Smooth muscle cell (in vitro differentiated cells): ENCODE data around the gene RAB11FIP4. TPM values are rescaled to one million over a fixed set of nuclear protein-coding genes. Genes with fewer than 3 reads are reported as not detected.

Experiments used
- DNase-seq: peaks from one replicate; lab custom pipeline; 2025; ENCODE audit not compliant: unreplicated experiment; lab: John Stamatoyannopoulos, UW
- H2AFZ ChIP-seq: fragments of 200-600 bp; sonication (generic); 2 replicates; pipeline ENCODE4 v1.6.0; 2016; ENCODE audit warnings: antibody characterized with exemption, low read depth, mild to moderate bottlenecking
- H3F3A ChIP-seq: fragments of 200-600 bp; sonication (generic); 2 replicates; pipeline ENCODE4 v1.6.0; 2017; ENCODE audit warnings: antibody characterized with exemption, low read depth
- H3K27ac ChIP-seq: fragments of 200-600 bp; sonication (generic); 2 replicates; pipeline ENCODE4 v1.5.1; 2016; ENCODE audit warnings: low read depth, mild to moderate bottlenecking
- H3K27me3 ChIP-seq: fragments of 200-600 bp; sonication (generic); 2 replicates; pipeline ENCODE4 v1.6.1; 2016; ENCODE audit warnings: low read depth, mild to moderate bottlenecking
- H3K36me3 ChIP-seq: fragments of 200-600 bp; sonication (generic); 2 replicates; pipeline ENCODE4 v1.5.1; 2016; ENCODE audit warnings: low read depth
- H3K4me1 ChIP-seq: fragments of 200-600 bp; sonication (generic); 2 replicates; pipeline ENCODE4 v1.5.1; 2016; ENCODE audit warnings: low read depth
- H3K4me2 ChIP-seq: fragments of 200-600 bp; sonication (generic); 2 replicates; pipeline ENCODE4 v1.6.0; 2016; ENCODE audit warnings: mild to moderate bottlenecking
- H3K4me3 ChIP-seq: fragments of 200-600 bp; sonication (generic); 2 replicates; pipeline ENCODE4 v1.5.1; 2016; ENCODE audit warnings: mild to moderate bottlenecking
- H3K79me2 ChIP-seq: fragments of 200-600 bp; sonication (generic); 2 replicates; pipeline ENCODE4 v1.6.0; 2016; ENCODE audit warnings: low read depth, mild to moderate bottlenecking
- H3K9ac ChIP-seq: fragments of 200-600 bp; sonication (generic); 2 replicates; pipeline ENCODE4 v1.6.0; 2016; ENCODE audit warnings: low read depth
- H3K9me3 ChIP-seq: fragments of 200-600 bp; sonication (generic); replicated peaks from 2 replicates; pipeline ENCODE4 v1.5.1; 2016; ENCODE audit warnings: low read depth
- H4K20me1 ChIP-seq: fragments of 200-600 bp; sonication (generic); 2 replicates; pipeline ENCODE4 v1.6.0; 2016; ENCODE audit warnings: low read depth
- CTCF ChIP-seq: fragments of 200-600 bp; sonication (generic); IDR thresholded peaks from 2 replicates; pipeline ENCODE4 v1.5.1; 2017; ENCODE audit warnings: borderline replicate concordance, mild to moderate bottlenecking, antibody characterized with exemption; ENCODE audit not compliant: insufficient read depth, poor library complexity, severe bottlenecking
- WGBS: methylation state at CpG from one replicate; pipeline ENCODE4 v1.1.7; 2016; ENCODE audit warnings: low lambda C conversion rate; 5-methylcytosine and 5-hydroxymethylcytosine counted together
- polyA plus RNA-seq: library from polyadenylated mRNA; unstranded; fragments of >200 nt; fragmentation: Nextera tagmentation; extraction: Ambion mirVana; gene quantifications from 2 replicates; pipeline ENCODE4 v1.2.1, GENCODE V29; 2016
- total RNA-seq: library from RNA; depleted of rRNA; stranded (reverse); fragments of >200 nt; gene quantifications from 2 replicates; pipeline ENCODE4 v1.2.3, GENCODE V29; 2014

The RAB11FIP4 gene
- total and polyA plus RNA-seq, 2 experiments from 2014 or later, result 0.42 to 2.9 TPM

DNA sequence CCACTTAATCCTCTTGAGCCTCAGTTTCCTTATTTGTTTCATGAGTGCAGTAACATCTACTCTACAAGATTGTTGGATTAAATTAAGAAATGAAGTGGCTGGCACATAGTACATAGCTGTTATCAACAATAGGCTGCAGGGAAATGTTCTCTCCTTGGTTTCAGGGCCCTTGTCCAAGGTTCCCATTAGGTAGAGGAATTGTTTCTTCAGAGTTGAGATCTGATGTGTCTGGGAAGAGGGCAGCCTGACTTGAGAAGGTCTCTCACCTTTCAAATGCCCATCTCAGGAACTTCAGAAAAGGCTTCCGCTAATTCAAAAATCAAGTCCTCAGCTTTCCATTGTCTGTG is 87.6 kb downstream of the RAB11FIP4 start:
- H3K27ac ChIP-seq, result no peak overlapping the region
- no peaks in the 10 kb centered on the region for H3K36me3 ChIP-seq
- no peak overlapping the region for H3K9ac ChIP-seq
- 100% methylated on average over 1 of the region's 1 CpG for WGBS
- no peaks in the 10 kb centered on the region for H3F3A ChIP-seq
- H3K4me1 ChIP-seq, result no peaks in the 10 kb centered on the region
- H3K4me3 ChIP-seq, result no peak overlapping the region
- DNase-seq, result no peak
- no peak overlapping the region for H2AFZ ChIP-seq
- no peak overlapping the region for H3K4me2 ChIP-seq
- TF ChIP-seq CTCF, result no peak
- H4K20me1 ChIP-seq, result no peaks in the 10 kb centered on the region
- H3K27me3 ChIP-seq, result no peaks in the 10 kb centered on the region
- no peaks in the 10 kb centered on the region for H3K9me3 ChIP-seq
- no peaks in the 10 kb centered on the region for H3K79me2 ChIP-seq

GRCh38 chr17:31479524-31479923 is 88.0 kb downstream of the RAB11FIP4 start:
- H3F3A ChIP-seq, result no peaks in the 10 kb centered on the region
- no peak overlapping the region for H3K27ac ChIP-seq
- H3K4me1 ChIP-seq, result no peaks in the 10 kb centered on the region
- DNase-seq, result no peak
- no peaks in the 10 kb centered on the region for H3K79me2 ChIP-seq
- no peak for TF ChIP-seq CTCF
- no peaks in the 10 kb centered on the region for H3K36me3 ChIP-seq
- no peaks in the 10 kb centered on the region for H3K9me3 ChIP-seq
- H2AFZ ChIP-seq, result no peak overlapping the region
- 91% methylated on average over 2 of the region's 2 CpGs for WGBS
- no peak overlapping the region for H3K4me2 ChIP-seq
- H4K20me1 ChIP-seq, result no peaks in the 10 kb centered on the region
- no peaks in the 10 kb centered on the region for H3K27me3 ChIP-seq
- no peak overlapping the region for H3K9ac ChIP-seq
- H3K4me3 ChIP-seq, result no peak overlapping the region

DNA sequence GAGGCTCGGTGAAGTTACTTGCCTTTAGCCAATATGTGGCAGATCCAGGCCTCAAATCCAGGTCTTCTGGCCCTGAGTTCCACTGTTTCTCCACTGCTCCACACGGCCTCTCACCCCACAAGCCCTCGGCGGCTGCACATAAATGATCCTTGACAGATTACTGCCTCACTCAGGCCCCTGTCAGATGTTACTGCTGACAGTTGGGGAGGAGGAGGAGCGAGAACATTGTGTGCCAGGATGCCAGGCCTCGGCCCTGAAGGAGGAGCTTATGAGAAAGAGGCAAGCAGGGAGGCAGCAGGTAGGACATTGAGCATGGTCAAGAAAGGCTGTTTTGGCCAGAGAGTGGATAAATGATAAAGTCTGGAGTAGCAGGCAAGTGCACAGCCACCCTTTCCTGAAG is 88.6 kb downstream of the RAB11FIP4 start:
- TF ChIP-seq CTCF, result no peak
- H4K20me1 ChIP-seq, result no peaks in the 10 kb centered on the region

GRCh38 chr17:31480904-31481782 is 89.7 kb downstream of the RAB11FIP4 start:
- Histone ChIP-seq H3K4me3 (no peak overlapping the region), H3K9me3 (no peaks in the 10 kb centered on the region), H3K27me3 (no peaks in the 10 kb centered on the region), H4K20me1 (no peaks in the 10 kb centered on the region), H3K27ac (no peak overlapping the region), H3K9ac (no peak overlapping the region), H3K79me2 (no peaks in the 10 kb centered on the region), H3K4me1 (no peaks in the 10 kb centered on the region), H3K36me3 (no peaks in the 10 kb centered on the region), H3F3A (no peaks in the 10 kb centered on the region), H2AFZ (no peak overlapping the region), H3K4me2 (no peak overlapping the region)
- DNase-seq, result no peak
- TF ChIP-seq CTCF, result no peak
- WGBS, result 81% methylated on average over 8 of the region's 8 CpGs

More for the DNA sequence above, 88.6 kb downstream of the RAB11FIP4 start:
- Histone ChIP-seq H3K4me3 (no peak overlapping the region), H3K9me3 (no peaks in the 10 kb centered on the region), H3K79me2 (no peaks in the 10 kb centered on the region), H3K36me3 (no peaks in the 10 kb centered on the region), H2AFZ (no peak overlapping the region), H3K4me2 (no peak overlapping the region), H3K9ac (no peak overlapping the region), H3K27me3 (no peaks in the 10 kb centered on the region), H3F3A (no peaks in the 10 kb centered on the region), H3K4me1 (no peaks in the 10 kb centered on the region), H3K27ac (no peak overlapping the region)
- 87% methylated on average over 6 of the region's 6 CpGs for WGBS
- DNase-seq, result no peak
